ENCODE results near the gene EIF4G3.

The EIF4G3 gene

GRCh38 chr1:20830378-20830777 is 346.3 kb downstream of the EIF4G3 start:
- TF ChIP-seq ZBTB7A (IDR thresholded peaks at IDR 0.05; ENCODE audit: low read depth) = no peak

GRCh38 chr1:20829946-20830345 is 346.8 kb downstream of the EIF4G3 start:
- TF ChIP-seq USF1 (IDR thresholded peaks at IDR 0.05) (no peak), EGR1 (IDR thresholded peaks at IDR 0.05) (no peak)

GRCh38 chr1:20829531-20829930 is 347.2 kb downstream of the EIF4G3 start:
- TF ChIP-seq MAX (IDR thresholded peaks at IDR 0.05) = no peak

GRCh38 chr1:20823845-20824244 is 352.9 kb downstream of the EIF4G3 start:
- TF ChIP-seq MAX (IDR thresholded peaks at IDR 0.05) (no peak), REST (IDR thresholded peaks at IDR 0.05; ENCODE audit: low read depth) (no peak), NFIC (IDR thresholded peaks at IDR 0.05) (no peak), ZBTB7A (IDR thresholded peaks at IDR 0.05; ENCODE audit: low read depth) (no peak), TAF1 (IDR thresholded peaks at IDR 0.05; ENCODE audit: low read depth) (no peak), RAD21 (IDR thresholded peaks at IDR 0.05; ENCODE audit: low read depth) (no peak), EGR1 (IDR thresholded peaks at IDR 0.05) (no peak), YY1 (IDR thresholded peaks at IDR 0.05; ENCODE audit: low read depth) (no peak), CEBPB (IDR thresholded peaks at IDR 0.05) (no peak), FOXM1 (IDR thresholded peaks at IDR 0.05; ENCODE audit: borderline replicate concordance, low read depth) (no peak), TEAD4 (IDR thresholded peaks at IDR 0.05) (no peak), EP300 (IDR thresholded peaks at IDR 0.05; ENCODE audit: borderline replicate concordance) (no peak), USF1 (IDR thresholded peaks at IDR 0.05) (no peak), CREB1 (IDR thresholded peaks at IDR 0.05; ENCODE audit: low read depth) (no peak)

- no peak for TF ChIP-seq USF1 (IDR thresholded peaks at IDR 0.05)
- TF ChIP-seq EGR1 (IDR thresholded peaks at IDR 0.05) = no peak
- no peak for TF ChIP-seq MAX (IDR thresholded peaks at IDR 0.05)
- no peak for TF ChIP-seq RAD21 (IDR thresholded peaks at IDR 0.05; ENCODE audit: low read depth)
- TF ChIP-seq REST (IDR thresholded peaks at IDR 0.05; ENCODE audit: low read depth) = no peak
- no peak for TF ChIP-seq ZBTB7A (IDR thresholded peaks at IDR 0.05; ENCODE audit: low read depth)
- TF ChIP-seq YY1 (IDR thresholded peaks at IDR 0.05; ENCODE audit: low read depth) = no peak
- TF ChIP-seq FOXM1 (IDR thresholded peaks at IDR 0.05; ENCODE audit: borderline replicate concordance, low read depth) = no peak
- TF ChIP-seq CEBPB (IDR thresholded peaks at IDR 0.05) = no peak
Measured at GRCh38 chr1:20821466-20821865, 355.2 kb downstream of the EIF4G3 start.

GRCh38 chr1:20819818-20820217 is 356.9 kb downstream of the EIF4G3 start:
- TF ChIP-seq USF1 (IDR thresholded peaks at IDR 0.05) = no peak
- TF ChIP-seq REST (IDR thresholded peaks at IDR 0.05; ENCODE audit: low read depth) = no peak
- no peak for TF ChIP-seq TAF1 (IDR thresholded peaks at IDR 0.05; ENCODE audit: low read depth)
- no peak for TF ChIP-seq TEAD4 (IDR thresholded peaks at IDR 0.05)
- no peak for TF ChIP-seq RAD21 (IDR thresholded peaks at IDR 0.05; ENCODE audit: low read depth)
- TF ChIP-seq TCF12 (IDR thresholded peaks at IDR 0.05; ENCODE audit: low read depth) = no peak
- no peak for TF ChIP-seq EP300 (IDR thresholded peaks at IDR 0.05; ENCODE audit: borderline replicate concordance)
- no peak for TF ChIP-seq YY1 (IDR thresholded peaks at IDR 0.05; ENCODE audit: low read depth)
